ENCODE data around the gene GALE.

Gene GALE

DNA sequence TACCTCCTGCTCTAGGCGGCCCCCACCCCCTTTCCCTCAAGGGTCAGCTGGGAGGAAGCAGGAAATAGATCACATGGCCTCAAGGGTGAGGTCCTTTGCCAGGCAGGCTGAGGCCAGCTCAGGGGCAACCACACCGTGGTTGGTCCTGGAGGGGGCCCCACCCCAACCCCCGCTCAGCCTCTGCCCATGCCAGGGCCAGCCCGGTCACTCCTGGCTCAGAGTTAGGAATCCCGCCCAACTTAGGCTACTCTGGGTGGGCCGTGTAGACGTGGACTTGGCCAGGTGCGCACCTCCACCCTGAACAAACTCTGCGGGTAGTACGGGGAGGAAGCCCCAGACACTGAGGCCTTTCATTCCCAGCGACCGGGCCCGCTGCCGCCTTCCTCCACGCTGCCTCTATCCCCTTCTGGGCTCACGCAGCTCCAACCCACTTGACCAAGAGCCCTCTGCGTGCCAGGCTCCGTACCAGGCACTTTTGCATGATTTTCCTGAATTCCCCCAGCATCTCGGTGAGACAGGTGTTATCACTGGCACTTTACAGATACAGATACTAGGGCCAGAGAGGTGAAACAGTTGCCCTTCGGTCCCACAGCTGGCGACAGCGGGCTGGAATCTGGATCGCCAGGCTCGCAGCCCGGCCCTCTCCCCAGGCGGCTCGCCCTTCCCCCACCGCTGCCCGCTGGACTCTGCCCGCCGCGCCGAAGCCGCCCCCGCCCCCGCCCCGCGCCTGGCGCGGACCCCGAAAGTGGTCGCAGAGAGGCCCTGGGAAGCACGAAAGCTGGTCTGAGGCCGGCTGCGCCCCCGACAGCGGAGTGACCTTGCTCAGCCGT is 769 bp downstream of the GALE start:
- no peak for DNase-seq (ENCODE audit: low spot score)
- TF ChIP-seq, protein P1, sequence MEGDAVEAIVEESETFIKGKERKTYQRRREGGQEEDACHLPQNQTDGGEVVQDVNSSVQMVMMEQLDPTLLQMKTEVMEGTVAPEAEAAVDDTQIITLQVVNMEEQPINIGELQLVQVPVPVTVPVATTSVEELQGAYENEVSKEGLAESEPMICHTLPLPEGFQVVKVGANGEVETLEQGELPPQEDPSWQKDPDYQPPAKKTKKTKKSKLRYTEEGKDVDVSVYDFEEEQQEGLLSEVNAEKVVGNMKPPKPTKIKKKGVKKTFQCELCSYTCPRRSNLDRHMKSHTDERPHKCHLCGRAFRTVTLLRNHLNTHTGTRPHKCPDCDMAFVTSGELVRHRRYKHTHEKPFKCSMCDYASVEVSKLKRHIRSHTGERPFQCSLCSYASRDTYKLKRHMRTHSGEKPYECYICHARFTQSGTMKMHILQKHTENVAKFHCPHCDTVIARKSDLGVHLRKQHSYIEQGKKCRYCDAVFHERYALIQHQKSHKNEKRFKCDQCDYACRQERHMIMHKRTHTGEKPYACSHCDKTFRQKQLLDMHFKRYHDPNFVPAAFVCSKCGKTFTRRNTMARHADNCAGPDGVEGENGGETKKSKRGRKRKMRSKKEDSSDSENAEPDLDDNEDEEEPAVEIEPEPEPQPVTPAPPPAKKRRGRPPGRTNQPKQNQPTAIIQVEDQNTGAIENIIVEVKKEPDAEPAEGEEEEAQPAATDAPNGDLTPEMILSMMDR (IDR thresholded peaks at IDR 0.05) = no peak
- peak overlapping the region; percentile 83 to 92 for H3K27ac ChIP-seq
- H3K4me3 ChIP-seq = peak overlapping the region; percentile 79

DNA sequence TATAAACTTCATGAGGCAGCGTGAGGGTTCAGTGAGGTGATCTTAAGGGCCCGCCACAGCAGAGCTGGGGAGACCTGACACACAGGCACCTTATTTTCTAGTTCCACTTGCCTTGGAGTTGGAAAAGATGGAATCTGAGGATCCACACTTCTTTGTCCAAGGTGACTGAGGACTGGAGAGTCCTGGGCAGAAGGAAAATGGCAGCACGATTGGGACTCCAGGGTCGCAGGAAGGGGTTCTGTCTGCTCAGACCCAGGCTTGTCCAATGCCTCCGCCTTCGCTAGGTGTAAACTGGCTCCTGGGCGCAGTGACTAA is 1.3 kb downstream of the GALE start:
- TF ChIP-seq, protein P1 (IDR thresholded peaks at IDR 0.05) = no peak
- Histone ChIP-seq H3K27ac (peak overlapping the region; percentile 83 to 92), H3K4me3 (peak overlapping the region; percentile 79)
- DNase-seq (ENCODE audit: low spot score) = no peak

DNA sequence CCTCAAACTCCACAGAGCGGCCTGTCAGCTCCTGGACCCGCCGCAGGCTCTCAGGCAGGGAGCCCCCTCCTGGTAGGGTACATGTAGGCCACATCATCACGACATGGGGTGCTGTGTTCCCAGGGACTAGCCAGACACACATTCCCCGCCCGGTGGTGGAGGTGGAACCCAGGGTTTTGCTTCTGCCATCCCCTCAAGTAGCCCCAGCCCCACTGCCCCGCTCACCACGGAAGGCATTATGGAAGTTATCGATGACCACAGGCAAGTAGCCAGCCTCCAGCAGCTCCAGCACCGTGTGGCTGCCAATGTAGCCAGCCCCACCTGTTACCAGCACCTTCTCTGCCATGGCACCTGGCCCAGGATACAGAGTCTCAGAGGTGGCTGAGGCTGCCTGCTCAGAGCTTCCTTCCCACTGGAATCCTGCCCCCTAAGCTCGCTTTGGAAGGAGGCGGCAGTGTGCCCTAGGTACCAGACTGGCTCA is 1.9 kb downstream of the GALE start:
- TF ChIP-seq, protein P1 (IDR thresholded peaks at IDR 0.05) = no peak
- H3K4me3 ChIP-seq = no peak overlapping the region
- H3K27ac ChIP-seq = peak overlapping the region in 1 of 2 donors; percentile 92
- DNase-seq (ENCODE audit: low spot score) = no peak

DNA sequence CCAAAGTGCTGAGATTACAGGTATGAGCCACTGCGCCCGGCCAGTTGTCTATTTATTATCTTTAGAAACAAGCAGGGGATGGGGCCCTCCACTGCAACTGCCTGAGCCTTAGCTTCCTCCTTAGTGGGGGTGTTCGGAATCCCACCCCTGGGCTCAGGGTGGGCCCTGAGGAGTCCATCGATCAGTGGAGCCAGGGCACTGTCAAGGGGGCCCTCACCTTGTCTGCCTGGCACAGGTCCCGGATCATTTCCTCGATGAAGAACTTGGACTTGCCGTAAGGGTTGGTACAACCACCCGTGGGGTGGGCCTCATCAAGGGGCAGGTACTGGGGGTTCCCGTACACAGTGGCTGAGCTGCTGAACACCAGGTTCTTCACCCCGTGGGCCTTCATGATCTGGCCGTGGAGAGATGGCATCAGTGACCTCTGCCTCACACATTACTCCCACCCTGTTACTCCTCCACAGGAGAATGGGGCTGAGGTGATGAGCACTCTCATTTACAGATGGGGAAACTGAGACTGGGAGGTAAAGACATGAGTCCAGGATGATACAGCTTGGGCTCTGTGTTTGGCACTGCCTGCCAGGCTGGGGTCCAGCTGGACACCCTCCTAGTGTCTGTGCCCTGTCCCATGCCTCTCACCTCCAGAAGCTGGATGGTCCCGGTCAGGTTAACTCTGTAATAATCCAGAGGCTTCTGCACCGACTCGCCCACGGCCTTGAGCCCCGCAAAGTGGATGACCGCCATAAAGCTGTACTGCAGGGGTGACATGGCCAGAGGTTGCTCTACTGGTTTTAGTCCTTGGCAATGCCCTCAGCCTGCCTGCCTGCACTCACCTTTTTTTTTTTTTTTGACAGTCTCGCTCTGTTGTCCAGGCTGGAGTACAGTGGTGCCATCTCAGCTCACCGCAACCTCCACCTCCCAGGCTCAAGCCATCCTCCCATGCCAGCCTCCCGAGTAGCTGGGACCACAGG is 2.8 kb downstream of the GALE start:
- TF ChIP-seq, protein P1 (IDR thresholded peaks at IDR 0.05) = no peak
- H3K4me3 ChIP-seq = no peak overlapping the region
- no peak overlapping the region for H3K27ac ChIP-seq
- no peak for DNase-seq (ENCODE audit: low spot score)

DNA sequence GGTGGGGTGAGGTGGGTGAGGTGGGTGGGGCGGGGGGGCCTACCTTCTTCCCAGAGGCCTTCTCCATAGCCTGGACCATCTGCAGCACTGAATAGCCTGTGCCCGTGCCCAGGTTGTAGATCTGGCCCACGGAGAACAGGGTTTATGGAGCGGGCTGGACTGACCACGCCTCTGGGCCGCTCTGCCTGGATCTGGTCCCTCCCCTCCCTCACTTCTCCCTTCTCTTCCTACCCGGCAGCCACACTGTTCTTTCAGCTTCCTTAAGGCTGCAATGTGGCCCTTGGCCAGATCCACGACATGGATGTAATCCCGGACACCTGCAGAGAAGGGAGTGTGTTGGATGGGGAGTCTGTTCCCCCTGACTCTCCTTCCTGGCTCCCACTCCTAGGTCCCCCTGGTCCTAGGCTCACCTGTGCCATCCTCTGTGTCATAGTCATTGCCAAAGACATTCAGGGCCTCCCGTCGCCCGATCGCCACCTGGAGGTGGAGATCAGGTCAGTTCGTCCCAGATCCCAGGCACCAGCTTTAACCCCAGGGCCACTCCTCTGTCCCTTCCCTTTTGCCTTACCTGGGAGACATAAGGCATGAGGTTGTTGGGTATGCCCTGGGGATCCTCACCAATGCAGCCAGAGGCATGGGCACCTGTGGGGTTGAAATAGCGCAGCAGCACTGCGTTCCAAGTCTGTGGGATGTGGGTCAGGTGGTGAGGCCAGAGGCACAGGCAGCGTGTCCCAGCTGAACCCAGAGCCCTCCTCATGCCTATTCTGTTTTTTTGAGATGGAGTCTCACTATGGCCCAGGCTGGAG is 3.9 kb downstream of the GALE start:
- H3K27ac ChIP-seq = no peak overlapping the region
- no peak for DNase-seq (ENCODE audit: low spot score)

More for the DNA sequence above, 3.9 kb downstream of the GALE start:
- TF ChIP-seq, protein P1 (IDR thresholded peaks at IDR 0.05) = no peak
- H3K4me3 ChIP-seq = no peak overlapping the region
